MG63 (cell line): ENCODE measurements around the gene SPINT1. TPM values are rescaled to one million over a fixed set of nuclear protein-coding genes. Genes with fewer than 3 reads are reported as not detected.
A peak's percentile ranks its signal among the peaks of the same experiment; 100 is the strongest.

ENCODE experiments used
- DNase-seq: peaks from one replicate; pipeline ENCODE4 v3.0.0-alpha.2; 2020
- H3K27me3 ChIP-seq: fragments of 250-450 bp; sonication (Bioruptor Pico); 2 replicates; pipeline ENCODE4 v1.5.1; 2020; ENCODE audit warnings: mild to moderate bottlenecking, moderate library complexity
- H3K36me3 ChIP-seq: fragments of 250-450 bp; sonication (Bioruptor Pico); 2 replicates; pipeline ENCODE4 v1.5.1; 2020; ENCODE audit warnings: mild to moderate bottlenecking, moderate library complexity
- H3K4me3 ChIP-seq: fragments of 250-450 bp; sonication (Bioruptor Pico); 2 replicates; pipeline ENCODE4 v1.5.1; 2020; ENCODE audit warnings: mild to moderate bottlenecking, moderate library complexity
- H3K9me3 ChIP-seq: fragments of 250-450 bp; sonication (Bioruptor Pico); 2 replicates; pipeline ENCODE4 v1.5.1; 2020; ENCODE audit warnings: mild to moderate bottlenecking, moderate library complexity
- total RNA-seq: library from RNA; depleted of rRNA; stranded (reverse); fragments of >200 nt; shearing (Covaris generic); gene quantifications from 2 replicates; pipeline ENCODE4 v1.2.3, GENCODE V29; 2014; ENCODE audit warnings: low replicate concordance

SPINT1 gene
- total RNA-seq, 1 experiment from 2014 or later: not detected

GRCh38 chr15:40871749-40872617, 28.1 kb downstream of the SPINT1 start:
- DNase-seq: no peak
- H3K4me3 ChIP-seq: no peak overlapping the region
- no peaks in the 10 kb centered on the region for H3K36me3 ChIP-seq

DNA sequence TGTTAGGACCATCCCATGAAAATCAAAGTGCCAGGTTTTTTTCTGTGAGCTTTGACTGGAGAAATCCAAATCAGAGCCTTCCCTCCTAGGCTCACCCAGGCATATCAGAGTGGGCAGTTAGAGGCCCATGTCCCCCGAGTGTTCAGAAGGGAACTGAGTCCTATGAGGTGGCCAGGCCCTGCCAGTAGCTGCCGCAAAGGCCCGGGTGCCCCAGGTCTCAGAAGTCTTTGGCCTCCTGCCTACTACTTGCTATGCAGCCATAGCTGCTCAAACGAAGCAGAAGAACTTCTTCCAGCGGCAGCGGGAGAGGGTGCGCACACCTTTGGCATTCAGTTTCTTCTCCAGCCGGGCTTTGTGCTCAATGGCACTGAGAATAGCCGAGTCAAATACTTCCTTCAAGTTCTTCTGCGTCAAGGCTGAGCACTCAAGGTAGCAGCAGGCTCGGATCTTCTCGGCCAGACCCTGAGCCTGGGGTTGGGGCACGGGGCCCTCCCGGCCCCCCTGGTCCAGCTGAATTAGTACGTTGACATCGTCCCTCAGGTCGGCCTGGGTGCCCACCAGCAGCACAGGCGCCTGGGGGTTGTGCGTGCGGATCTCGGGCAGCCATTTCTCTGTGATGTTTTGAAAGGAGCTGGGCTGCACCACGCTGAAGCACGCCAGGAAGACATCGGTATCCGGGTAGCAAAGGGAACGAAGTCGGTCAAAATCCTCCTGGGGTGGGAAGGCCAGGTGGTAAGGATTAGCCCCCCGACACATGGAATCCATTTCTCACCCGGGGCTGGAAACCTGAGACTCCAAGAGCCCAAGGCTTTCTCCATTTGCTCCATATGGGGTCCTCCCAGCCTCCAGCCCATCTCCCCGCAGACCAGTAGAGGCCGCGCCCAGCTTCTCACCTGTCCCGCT, 29.2 kb downstream of the SPINT1 start:
- no peaks in the 10 kb centered on the region for H3K36me3 ChIP-seq
- H3K27me3 ChIP-seq: no peaks in the 10 kb centered on the region
- no peak for DNase-seq
- peak overlapping the region; percentile 42 for H3K4me3 ChIP-seq
- no peaks in the 10 kb centered on the region for H3K9me3 ChIP-seq

More at GRCh38 chr15:40871749-40872617, 28.1 kb downstream of the SPINT1 start:
- Histone ChIP-seq H3K9me3 (no peaks in the 10 kb centered on the region), H3K27me3 (no peaks in the 10 kb centered on the region)

GRCh38 chr15:40873694-40874561, 30.1 kb downstream of the SPINT1 start, which contains the start of gene RHOV:
Gene RHOV, minus strand, starts transcription at chr15:40874234. Its CDS starts 95 bp downstream, at chr15:40874139.
- Histone ChIP-seq H3K36me3 (no peaks in the 10 kb centered on the region), H3K9me3 (no peaks in the 10 kb centered on the region), H3K4me3 (peak within 1 kb of the TSS; percentile 42), H3K27me3 (no peaks in the 10 kb centered on the region)
- peak; percentile 68 for DNase-seq

- Histone ChIP-seq H3K4me3 (no peak overlapping the region), H3K9me3 (no peaks in the 10 kb centered on the region), H3K27me3 (no peaks in the 10 kb centered on the region), H3K36me3 (no peaks in the 10 kb centered on the region)
- DNase-seq: no peak
Observed at GRCh38 chr15:40875991-40876730, 32.3 kb downstream of the SPINT1 start.

DNA sequence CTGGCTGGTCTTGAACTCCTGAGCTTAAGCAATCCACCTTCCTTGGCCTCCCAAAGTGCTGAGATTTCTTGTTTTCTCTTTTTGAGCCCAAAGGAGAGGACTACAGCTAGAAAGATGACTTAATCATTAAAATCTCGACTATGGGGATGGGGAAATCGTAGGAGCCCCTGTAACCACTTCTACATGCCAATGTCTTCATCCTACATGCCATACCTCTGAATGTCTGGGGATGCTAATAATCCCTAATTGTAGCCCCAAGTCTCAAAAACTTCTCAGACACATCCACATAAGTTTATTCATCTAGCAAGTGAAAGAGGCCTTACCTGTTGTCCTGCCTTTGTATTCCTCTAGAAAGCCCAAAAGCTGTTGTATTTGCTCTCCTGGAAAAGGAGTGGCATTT, 33.8 kb downstream of the SPINT1 start:
- H3K4me3 ChIP-seq: no peak overlapping the region
- H3K36me3 ChIP-seq: no peaks in the 10 kb centered on the region
- DNase-seq: no peak
- H3K27me3 ChIP-seq: no peaks in the 10 kb centered on the region
- no peaks in the 10 kb centered on the region for H3K9me3 ChIP-seq

GRCh38 chr15:40878785-40879184, 34.9 kb downstream of the SPINT1 start:
- no peaks in the 10 kb centered on the region for H3K9me3 ChIP-seq
- H3K4me3 ChIP-seq: no peak overlapping the region
- no peaks in the 10 kb centered on the region for H3K27me3 ChIP-seq
- peak; percentile 56 for DNase-seq
- no peaks in the 10 kb centered on the region for H3K36me3 ChIP-seq

DNA sequence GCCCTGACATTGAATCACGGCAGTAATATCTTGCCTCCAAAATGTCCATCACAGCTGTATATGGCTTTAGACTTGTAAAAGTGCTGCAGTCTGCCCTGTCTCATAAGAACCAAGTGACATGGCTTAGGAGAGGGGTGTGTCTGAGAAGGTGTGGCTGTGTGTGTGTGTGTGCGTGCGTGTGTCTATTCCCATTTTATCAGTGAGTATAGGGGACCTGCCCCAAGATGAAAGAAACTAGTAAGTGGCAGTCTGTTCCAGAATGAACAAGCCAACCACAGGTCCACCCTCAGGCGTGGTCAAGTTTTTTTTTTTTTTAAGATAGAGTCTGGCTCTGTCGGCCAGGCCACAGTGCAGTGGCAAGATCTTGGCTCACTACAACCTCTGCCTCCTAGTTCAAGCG, 35.8 kb downstream of the SPINT1 start:
- H3K9me3 ChIP-seq: no peaks in the 10 kb centered on the region
- no peak for DNase-seq
- no peaks in the 10 kb centered on the region for H3K27me3 ChIP-seq
- no peaks in the 10 kb centered on the region for H3K36me3 ChIP-seq
- H3K4me3 ChIP-seq: no peak overlapping the region

GRCh38 chr15:40881351-40881750, 37.5 kb downstream of the SPINT1 start:
- no peak for DNase-seq
- H3K27me3 ChIP-seq: no peaks in the 10 kb centered on the region

GRCh38 chr15:40886586-40886985, 42.7 kb downstream of the SPINT1 start:
- DNase-seq: no peak
- Histone ChIP-seq H3K36me3 (no peaks in the 10 kb centered on the region), H3K4me3 (no peak overlapping the region), H3K27me3 (no peaks in the 10 kb centered on the region), H3K9me3 (no peaks in the 10 kb centered on the region)

More at GRCh38 chr15:40881351-40881750, 37.5 kb downstream of the SPINT1 start:
- Histone ChIP-seq H3K9me3 (no peaks in the 10 kb centered on the region), H3K36me3 (no peaks in the 10 kb centered on the region), H3K4me3 (no peak overlapping the region)

DNA sequence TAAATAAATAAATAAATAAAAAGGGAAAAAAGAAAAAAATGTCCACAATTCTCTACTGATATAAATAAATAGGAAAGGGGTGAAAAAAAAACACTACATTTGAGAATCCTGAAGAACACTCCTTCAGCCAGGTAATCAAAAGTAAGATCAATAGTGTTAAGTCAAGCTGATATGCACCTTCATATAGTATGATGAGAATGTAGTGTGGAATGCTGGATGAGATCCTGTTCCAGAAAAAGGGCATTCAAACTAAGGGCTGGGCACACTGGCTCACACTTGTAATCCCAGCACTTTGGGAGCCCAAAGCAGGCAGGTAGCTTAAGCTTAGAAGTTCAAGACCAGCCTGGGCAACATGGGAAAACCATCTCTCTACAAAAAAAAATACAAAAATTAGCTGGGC, 45.3 kb downstream of the SPINT1 start:
- no peaks in the 10 kb centered on the region for H3K27me3 ChIP-seq
- H3K9me3 ChIP-seq: no peaks in the 10 kb centered on the region
- DNase-seq: no peak
- H3K4me3 ChIP-seq: no peak overlapping the region
- no peaks in the 10 kb centered on the region for H3K36me3 ChIP-seq

DNA sequence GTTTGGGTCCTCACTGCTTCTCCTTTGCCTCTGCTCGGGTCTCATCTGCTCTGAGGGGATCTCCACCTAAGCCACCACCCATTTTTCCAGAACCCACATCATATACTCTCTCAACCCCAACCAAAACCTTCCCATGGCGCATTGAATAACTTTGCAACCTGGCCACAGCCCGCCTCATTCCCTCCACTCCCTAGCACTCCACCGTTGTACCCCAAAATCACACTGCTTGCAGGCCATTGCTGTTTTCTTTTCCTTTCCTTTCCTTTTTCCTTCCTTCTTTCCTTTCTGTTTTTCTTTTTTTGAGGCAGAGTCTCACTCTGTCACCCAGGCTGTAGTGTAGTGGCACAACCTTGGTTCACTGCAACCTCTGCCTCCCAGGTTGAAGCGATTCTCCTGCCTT, 47.3 kb downstream of the SPINT1 start:
- H3K4me3 ChIP-seq: no peak overlapping the region
- no peak for DNase-seq

GRCh38 chr15:40891810-40892446, 48.1 kb downstream of the SPINT1 start:
- DNase-seq: no peak
- peaks cover 5% of the 10 kb centered on the region for H3K36me3 ChIP-seq
- no peaks in the 10 kb centered on the region for H3K9me3 ChIP-seq
- no peak overlapping the region for H3K4me3 ChIP-seq
- H3K27me3 ChIP-seq: no peaks in the 10 kb centered on the region

More for the DNA sequence above, 47.3 kb downstream of the SPINT1 start:
- Histone ChIP-seq H3K36me3 (peaks cover 4% of the 10 kb centered on the region), H3K9me3 (no peaks in the 10 kb centered on the region), H3K27me3 (no peaks in the 10 kb centered on the region)

GRCh38 chr15:40892447-40893012, 48.7 kb downstream of the SPINT1 start:
- Histone ChIP-seq H3K9me3 (no peaks in the 10 kb centered on the region), H3K27me3 (no peaks in the 10 kb centered on the region), H3K4me3 (no peak overlapping the region), H3K36me3 (peaks cover 5% of the 10 kb centered on the region)
- no peak for DNase-seq

DNA sequence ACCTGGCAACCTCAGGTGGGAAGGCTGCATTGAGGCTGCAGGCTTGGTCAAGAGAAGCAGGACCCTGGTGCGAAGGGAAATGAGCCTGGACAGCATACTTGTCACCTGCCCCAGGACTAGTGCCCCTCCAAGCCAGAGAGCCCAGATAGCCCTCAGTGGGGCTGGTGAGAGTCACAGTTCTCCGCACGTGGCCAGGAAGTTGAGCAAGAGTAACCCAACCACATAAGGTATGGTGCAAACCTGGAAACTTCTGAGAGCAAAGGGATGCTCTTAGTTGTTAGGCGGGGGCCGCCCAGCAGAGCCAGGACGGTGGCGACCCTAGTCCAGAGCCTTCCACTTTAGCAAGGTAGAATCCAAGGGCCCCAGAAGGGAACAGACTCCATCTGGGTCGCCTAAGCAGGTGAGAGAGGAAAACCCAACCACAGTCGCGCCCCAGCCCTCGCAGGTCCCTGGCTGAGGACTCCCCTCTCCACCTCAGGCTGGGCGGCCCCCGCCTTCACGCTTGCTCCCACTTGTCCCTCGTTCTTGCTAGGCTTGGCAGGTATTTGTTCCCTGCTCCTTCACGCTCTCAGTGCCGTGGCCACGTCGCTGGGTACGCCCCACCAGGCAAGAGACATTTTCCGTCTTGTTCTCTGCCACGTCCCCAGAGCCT, 49.3 kb downstream of the SPINT1 start:
- Histone ChIP-seq H3K9me3 (no peaks in the 10 kb centered on the region), H3K4me3 (no peak overlapping the region), H3K36me3 (peaks cover 5% of the 10 kb centered on the region), H3K27me3 (no peaks in the 10 kb centered on the region)
- no peak for DNase-seq
